ENCODE results near the gene CYYR1. TPM values are rescaled to one million over a fixed set of nuclear protein-coding genes. Genes with fewer than 3 reads are reported as not detected.
A peak's percentile ranks its signal among the peaks of the same experiment; 100 is the strongest.

CYYR1 gene
- total RNA-seq (2014; rRNA removed; shearing (Covaris generic)) = 48.5 and 49.2 TPM in 2 replicates

DNA sequence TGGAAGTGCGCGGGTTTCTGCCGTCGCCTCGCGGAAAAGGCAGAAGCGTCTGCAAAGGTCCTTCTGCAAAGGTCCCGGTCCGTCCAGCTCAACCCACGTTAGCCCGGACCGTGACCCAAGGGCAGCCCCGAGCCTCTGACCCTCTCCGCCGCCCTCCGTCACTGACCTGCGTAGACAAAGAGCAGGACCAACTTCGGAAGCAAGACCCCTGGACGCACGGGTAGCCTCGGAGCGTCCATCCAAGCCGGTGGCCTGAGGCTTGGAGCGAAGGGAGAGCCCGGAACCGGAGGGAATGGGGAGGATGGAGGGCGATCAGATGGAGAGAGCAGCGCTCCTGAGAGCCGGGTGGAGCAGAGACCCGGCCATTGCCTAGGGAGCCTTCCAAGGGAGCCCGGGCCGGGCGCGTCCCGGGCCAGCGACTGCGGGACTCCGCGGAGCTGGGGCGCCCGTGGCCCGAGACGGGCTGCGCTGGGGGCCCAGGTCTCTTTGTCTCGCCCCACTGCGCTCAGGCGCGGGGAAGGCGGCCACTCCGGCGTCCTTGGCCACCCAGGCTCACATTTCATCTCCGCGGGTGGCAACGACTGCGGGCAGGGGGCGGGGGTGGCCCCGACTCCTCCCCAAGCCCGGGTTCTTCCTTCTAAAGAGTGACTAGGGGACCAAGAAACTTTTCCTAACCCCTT lies at the start of gene CYYR1:
Gene CYYR1, minus strand, starts transcription at position 585 of the 680 bp plus-strand sequence. Its CDS starts 346 bp downstream, at position 239.
- H3K4me3 ChIP-seq = peak within 1 kb of the TSS; percentile 83
- peak within 1 kb of the TSS; percentile 84 for H3K27ac ChIP-seq
- 0 out of 2 replicates have a peak, but pooled peaks cover 6% of the 10 kb centered on the region for H3K36me3 ChIP-seq
- no peaks in the 10 kb centered on the region for H3K4me1 ChIP-seq
- peaks cover 8% of the 10 kb centered on the region for H3K9me3 ChIP-seq (replicated peaks)
- DNase-seq = peak; percentile 89 to 91
- no peaks in the 10 kb centered on the region for H3K27me3 ChIP-seq

DNA sequence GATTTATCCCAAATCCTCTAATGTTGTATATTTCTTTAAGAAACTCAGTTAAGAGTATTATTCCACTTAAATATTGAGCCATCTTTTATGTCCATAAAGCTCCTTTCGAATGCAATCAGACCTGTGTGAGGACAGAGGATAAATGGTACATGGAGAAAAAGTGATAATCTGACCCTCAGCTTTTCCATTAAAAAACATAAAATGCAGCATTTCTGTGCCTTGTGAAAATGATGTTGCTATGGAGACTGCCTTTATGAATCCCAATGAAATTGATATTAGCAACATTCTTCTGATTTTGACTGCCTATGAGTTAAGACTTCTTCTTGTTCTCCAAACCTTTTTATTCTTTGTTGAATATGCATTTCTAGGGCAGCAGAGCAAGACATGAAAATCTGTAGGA lies 44.1 kb upstream of the CYYR1 start:
- H3K4me3 ChIP-seq = no peak overlapping the region
- H3K27me3 ChIP-seq = no peaks in the 10 kb centered on the region
- H3K9me3 ChIP-seq (replicated peaks) = no peaks in the 10 kb centered on the region
- no peaks in the 10 kb centered on the region for H3K4me1 ChIP-seq
- no peak for DNase-seq
- H3K36me3 ChIP-seq = no peaks in the 10 kb centered on the region
- H3K27ac ChIP-seq = no peak overlapping the region

DNA sequence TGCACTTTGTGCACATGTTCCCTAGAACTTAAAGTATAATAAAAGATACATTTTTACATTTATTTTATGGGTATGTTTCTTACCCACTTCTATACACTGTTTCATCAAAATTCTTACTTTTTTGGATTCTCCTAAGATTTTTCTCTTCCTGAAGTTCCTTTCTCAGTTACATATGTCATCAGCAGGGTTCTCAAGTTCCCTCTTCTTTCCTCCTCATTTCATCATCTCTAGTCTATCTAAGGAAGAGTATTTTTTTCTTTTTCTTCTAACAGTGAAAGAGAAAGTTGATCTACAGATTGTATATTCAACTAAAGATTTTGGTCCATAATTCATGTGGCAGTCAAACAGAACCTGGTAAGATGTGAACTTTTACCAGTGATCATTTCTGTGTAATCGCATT lies 41.2 kb upstream of the CYYR1 start:
- Histone ChIP-seq H3K4me3 (no peak overlapping the region), H3K27ac (no peak overlapping the region), H3K27me3 (no peaks in the 10 kb centered on the region), H3K36me3 (no peaks in the 10 kb centered on the region), H3K9me3 (replicated peaks) (no peaks in the 10 kb centered on the region), H3K4me1 (no peaks in the 10 kb centered on the region)
- no peak for DNase-seq

DNA sequence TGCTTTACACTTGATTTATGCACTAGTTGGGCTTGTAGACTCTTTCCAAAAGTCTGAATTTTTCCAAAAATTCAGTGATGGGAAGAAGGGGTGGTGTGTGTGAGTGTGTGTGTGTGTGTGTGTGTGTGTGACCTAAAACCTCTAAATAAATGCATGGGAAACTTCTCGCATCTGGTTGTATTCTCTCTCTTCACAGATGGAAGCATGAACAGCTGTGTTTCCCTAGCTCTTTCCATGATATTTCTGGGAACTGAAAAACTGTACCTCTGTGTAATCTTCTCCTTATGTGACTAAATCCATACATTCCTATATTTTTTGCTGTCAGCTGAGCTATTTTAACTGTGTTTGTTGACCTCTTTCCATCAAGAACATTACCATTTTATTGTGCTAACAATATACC lies 26.2 kb upstream of the CYYR1 start:
- H3K27ac ChIP-seq = no peak overlapping the region
- H3K36me3 ChIP-seq = no peaks in the 10 kb centered on the region
- H3K27me3 ChIP-seq = no peaks in the 10 kb centered on the region
- H3K4me3 ChIP-seq = no peak overlapping the region
- no peaks in the 10 kb centered on the region for H3K9me3 ChIP-seq (replicated peaks)
- no peak for DNase-seq
- no peaks in the 10 kb centered on the region for H3K4me1 ChIP-seq

DNA sequence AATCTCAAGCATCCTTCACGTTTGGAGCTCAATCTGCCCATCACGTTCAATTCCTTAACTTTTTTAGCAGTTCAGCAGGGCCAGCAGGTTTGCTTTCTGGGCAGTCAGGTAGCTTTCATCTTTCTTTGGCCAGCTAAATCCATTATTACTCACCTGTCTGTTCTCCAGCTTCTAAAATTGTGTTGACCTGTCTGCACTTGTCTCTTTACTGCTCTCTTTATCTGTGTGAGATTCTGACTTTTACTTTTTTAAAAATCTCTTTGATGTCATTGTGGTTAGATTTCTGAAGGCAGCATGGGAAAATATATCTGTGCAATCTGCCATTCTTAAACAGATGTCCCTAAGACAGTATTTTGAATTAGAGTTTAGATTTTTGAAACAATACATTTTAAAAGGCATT lies 24.9 kb upstream of the CYYR1 start:
- H3K36me3 ChIP-seq = no peaks in the 10 kb centered on the region
- H3K4me3 ChIP-seq = no peak overlapping the region
- no peak overlapping the region for H3K27ac ChIP-seq
- no peak for DNase-seq
- no peaks in the 10 kb centered on the region for H3K4me1 ChIP-seq
- no peaks in the 10 kb centered on the region for H3K27me3 ChIP-seq
- no peaks in the 10 kb centered on the region for H3K9me3 ChIP-seq (replicated peaks)

DNA sequence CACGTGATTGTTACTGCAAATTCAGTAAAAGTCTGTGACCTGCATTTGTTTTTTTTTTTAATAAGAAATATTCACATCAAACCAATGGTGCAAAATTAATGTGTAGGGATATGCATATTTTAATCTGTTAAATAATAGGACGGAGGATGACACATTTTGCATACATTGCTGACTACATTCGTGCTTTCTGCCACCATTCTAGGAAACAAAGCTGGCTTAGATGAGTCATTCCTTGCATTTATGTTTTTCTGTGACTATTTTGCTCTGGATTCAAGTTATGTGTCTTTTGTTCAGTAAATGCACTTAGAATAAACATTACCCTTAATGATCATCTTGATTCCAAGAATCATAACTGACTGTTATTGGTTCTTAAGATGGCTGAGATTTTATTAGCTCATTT lies 23.9 kb upstream of the CYYR1 start:
- Histone ChIP-seq H3K27ac (no peak overlapping the region), H3K9me3 (replicated peaks) (no peaks in the 10 kb centered on the region), H3K27me3 (no peaks in the 10 kb centered on the region), H3K36me3 (no peaks in the 10 kb centered on the region), H3K4me3 (no peak overlapping the region), H3K4me1 (no peaks in the 10 kb centered on the region)
- DNase-seq = no peak

DNA sequence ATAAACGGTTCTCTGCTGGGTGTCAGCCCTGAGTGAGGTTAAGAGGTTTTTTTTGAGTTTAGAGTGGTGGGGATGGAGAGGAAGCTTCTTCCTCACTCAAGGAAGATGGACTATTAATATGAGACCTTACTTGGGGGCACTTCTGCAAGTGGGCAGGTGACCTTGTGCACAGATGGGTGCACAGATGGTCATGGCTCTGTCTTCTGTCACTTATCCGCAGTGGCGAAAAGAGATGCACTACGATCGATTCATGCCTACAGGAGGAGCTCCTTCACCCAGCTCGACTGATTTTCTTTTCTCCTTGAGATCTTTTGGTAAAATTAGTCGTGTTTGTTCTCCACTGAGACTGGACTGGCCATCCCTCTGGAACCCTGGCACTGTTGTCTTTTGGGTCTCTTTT lies 22.9 kb upstream of the CYYR1 start:
- no peak for DNase-seq
- H3K27ac ChIP-seq = no peak overlapping the region

DNA sequence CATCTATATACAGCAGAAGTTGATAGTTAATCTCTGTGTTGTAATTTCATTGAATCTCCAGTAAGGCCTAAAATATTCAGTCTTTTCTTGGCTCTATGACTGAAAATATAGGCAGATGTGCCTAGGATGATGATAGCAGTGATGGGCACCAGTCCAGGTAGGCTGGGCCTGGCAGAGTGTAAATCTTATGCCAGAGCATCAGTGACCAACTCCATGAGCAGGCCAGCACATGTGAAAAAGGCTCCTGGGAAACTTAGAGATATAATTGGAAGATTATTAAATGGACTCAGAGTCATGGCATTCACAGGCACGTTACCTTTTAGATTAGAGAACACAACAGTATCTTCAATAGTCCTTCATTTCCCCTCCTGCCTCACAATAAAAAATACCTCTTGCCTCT lies 20.7 kb upstream of the CYYR1 start:
- DNase-seq = no peak
- Histone ChIP-seq H3K27ac (no peak overlapping the region), H3K4me1 (no peaks in the 10 kb centered on the region), H3K27me3 (no peaks in the 10 kb centered on the region), H3K36me3 (no peaks in the 10 kb centered on the region), H3K4me3 (no peak overlapping the region), H3K9me3 (replicated peaks) (no peaks in the 10 kb centered on the region)

More for the DNA sequence above, 22.9 kb upstream of the CYYR1 start:
- no peaks in the 10 kb centered on the region for H3K27me3 ChIP-seq
- H3K36me3 ChIP-seq = no peaks in the 10 kb centered on the region
- no peak overlapping the region for H3K4me3 ChIP-seq
- H3K9me3 ChIP-seq (replicated peaks) = no peaks in the 10 kb centered on the region
- no peaks in the 10 kb centered on the region for H3K4me1 ChIP-seq

DNA sequence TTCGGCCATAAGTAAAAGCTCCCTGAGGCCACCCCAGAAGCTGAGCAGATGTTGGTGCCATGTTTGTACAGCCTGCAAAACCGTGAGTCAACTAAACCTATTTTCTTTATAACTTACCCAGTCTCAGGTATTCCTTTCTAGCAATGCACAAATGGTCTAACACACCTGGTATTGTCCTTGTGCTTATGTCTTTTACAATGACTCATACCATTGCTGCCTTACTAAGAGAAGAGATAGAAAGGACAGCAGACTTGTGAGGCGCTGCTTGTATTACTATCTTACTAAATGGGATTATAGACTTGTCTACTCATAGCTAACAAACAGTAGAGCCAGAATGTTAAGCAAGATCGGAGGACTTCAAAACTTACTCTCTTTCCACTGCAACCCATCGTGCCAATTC lies 18.5 kb upstream of the CYYR1 start:
- Histone ChIP-seq H3K4me3 (no peak overlapping the region), H3K9me3 (replicated peaks) (no peaks in the 10 kb centered on the region), H3K36me3 (no peaks in the 10 kb centered on the region), H3K4me1 (no peaks in the 10 kb centered on the region), H3K27ac (no peak overlapping the region), H3K27me3 (no peaks in the 10 kb centered on the region)
- no peak for DNase-seq

DNA sequence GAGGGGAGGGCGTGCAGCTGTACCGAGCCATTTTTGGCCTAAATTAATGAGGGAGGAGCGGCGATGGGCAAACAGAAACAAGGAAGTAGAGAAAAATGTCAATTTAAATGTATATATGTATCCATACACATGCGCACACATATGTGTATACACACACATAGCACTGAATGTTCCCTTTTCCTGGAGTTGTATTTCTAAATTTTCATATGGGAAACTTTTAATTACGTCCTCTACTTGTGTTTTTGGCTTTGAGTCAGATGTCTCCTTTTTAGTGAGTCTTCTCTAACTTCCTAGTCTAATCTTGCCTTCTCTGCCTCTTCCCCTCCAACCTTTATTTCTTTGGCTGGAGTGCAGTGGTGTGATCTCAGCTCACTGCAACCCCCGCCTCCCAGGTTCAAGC lies 15.4 kb upstream of the CYYR1 start:
- Histone ChIP-seq H3K4me3 (no peak overlapping the region), H3K27ac (no peak overlapping the region)
- DNase-seq = no peak

DNA sequence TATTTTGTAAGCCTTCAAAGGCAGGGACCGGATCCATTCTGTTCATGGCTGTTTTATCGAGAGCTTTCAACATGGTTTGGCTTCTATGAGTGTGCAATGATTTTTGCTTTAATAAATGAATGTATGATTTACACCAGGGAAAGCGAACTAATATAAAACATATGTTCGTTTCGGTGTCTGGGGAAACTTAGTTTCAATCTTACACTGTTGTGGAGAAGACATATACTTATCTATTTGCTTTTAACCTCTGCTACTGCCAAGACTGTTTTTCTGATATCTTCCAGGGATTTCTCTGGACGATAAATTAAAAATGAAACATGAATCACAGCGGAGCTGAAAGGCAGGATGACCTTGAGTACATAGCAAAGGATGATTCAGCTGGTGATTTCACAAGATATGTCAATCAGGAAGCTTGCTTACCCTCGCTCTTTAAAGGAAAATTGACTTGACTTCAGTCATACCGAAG lies 14.7 kb upstream of the CYYR1 start:
- DNase-seq = no peak
- H3K27ac ChIP-seq = no peak overlapping the region

More for the DNA sequence above, 15.4 kb upstream of the CYYR1 start:
- no peaks in the 10 kb centered on the region for H3K36me3 ChIP-seq
- H3K4me1 ChIP-seq = no peaks in the 10 kb centered on the region
- H3K27me3 ChIP-seq = no peaks in the 10 kb centered on the region
- no peaks in the 10 kb centered on the region for H3K9me3 ChIP-seq (replicated peaks)

DNA sequence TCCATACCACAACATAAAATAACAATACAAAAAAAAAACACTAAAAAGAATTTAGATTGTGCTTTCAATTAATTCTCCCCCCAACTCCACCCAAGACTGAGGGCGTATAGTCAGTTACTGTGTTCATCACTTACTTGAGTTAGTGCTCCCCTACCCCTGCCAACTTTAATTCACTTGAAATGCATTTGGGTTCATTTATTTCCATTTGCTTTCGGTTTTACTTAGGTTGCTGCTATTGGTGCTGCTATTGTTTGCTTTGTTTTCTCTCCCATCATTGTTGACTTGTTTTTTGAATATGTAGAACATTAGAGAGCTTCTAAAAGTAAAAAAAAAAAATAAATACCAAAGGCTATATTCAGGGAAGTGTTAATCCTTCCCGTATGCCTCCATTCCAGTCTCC lies 10.7 kb upstream of the CYYR1 start:
- no peak for DNase-seq
- H3K27me3 ChIP-seq = no peaks in the 10 kb centered on the region
- peaks cover 4% of the 10 kb centered on the region; the same call in 1 of the 2 replicates for H3K9me3 ChIP-seq (replicated peaks)
- no peak overlapping the region for H3K27ac ChIP-seq
- H3K4me3 ChIP-seq = no peak overlapping the region
- H3K36me3 ChIP-seq = no peaks in the 10 kb centered on the region
- no peaks in the 10 kb centered on the region for H3K4me1 ChIP-seq

More for the DNA sequence above, 14.7 kb upstream of the CYYR1 start:
- H3K9me3 ChIP-seq (replicated peaks) = no peaks in the 10 kb centered on the region
- H3K4me3 ChIP-seq = no peak overlapping the region
- H3K27me3 ChIP-seq = no peaks in the 10 kb centered on the region
- no peaks in the 10 kb centered on the region for H3K4me1 ChIP-seq
- H3K36me3 ChIP-seq = no peaks in the 10 kb centered on the region

DNA sequence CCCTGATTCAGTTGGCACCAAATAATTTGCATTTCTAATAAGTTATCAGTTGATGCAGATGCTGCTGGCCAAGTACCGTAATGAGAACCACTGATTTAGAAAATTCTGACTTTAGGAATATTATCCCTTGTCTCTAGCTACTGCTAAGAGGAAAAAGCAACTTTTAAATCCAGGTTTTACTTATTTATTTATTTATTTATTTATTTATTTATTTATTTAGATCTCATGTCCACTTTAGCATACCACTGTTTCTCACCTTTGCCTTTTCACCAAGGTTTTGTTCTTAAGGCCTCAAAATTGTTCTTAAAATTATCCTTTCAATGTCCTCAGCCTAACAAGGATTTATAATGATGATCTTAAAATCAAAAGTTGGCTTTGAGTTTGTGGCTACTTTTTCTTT lies 8.7 kb upstream of the CYYR1 start:
- H3K4me3 ChIP-seq = no peak overlapping the region
- no peaks in the 10 kb centered on the region for H3K27me3 ChIP-seq
- no peaks in the 10 kb centered on the region for H3K4me1 ChIP-seq
- H3K9me3 ChIP-seq (replicated peaks) = peaks cover 4% of the 10 kb centered on the region; the same call in 1 of the 2 replicates
- no peak overlapping the region for H3K27ac ChIP-seq
- DNase-seq = no peak
- H3K36me3 ChIP-seq = no peaks in the 10 kb centered on the region

DNA sequence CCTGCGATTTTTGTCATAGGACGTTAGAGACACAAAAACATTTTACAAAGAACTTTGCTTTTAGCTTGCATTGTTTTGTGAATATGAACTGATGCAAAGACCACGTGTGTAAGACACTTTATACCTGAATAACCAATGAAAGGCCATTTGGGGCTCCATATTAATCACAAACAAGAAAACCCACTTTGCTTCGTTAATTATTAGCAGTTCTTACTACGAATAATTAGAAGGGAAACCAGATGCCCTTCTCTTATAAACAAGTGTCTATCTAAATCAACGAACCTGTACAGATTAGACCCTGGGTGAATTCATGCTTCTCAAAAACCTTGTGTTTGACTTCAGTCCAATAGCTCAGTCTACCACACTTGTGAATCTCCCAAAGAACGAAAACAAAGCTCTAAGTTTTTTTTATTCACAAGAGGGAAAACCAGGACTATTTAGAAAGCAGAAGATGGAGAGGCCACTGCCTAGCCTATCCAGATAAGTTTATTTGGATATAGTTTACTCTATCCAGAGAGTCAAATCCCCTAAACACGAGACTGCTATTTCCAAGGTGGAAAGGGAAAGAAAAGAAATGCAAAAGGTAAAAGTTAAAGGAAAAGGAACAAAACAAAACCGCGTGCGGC lies 897 bp downstream of the CYYR1 start:
- Histone ChIP-seq H3K9me3 (replicated peaks) (peaks cover 8% of the 10 kb centered on the region), H3K27ac (peak overlapping the region; percentile 84), H3K4me1 (no peaks in the 10 kb centered on the region), H3K27me3 (no peaks in the 10 kb centered on the region), H3K36me3 (peaks cover 6% of the 10 kb centered on the region; the same call in 1 of the 2 replicates), H3K4me3 (peak overlapping the region; percentile 83)
- peak in 1 of 2 experiments; percentile 44 for DNase-seq

DNA sequence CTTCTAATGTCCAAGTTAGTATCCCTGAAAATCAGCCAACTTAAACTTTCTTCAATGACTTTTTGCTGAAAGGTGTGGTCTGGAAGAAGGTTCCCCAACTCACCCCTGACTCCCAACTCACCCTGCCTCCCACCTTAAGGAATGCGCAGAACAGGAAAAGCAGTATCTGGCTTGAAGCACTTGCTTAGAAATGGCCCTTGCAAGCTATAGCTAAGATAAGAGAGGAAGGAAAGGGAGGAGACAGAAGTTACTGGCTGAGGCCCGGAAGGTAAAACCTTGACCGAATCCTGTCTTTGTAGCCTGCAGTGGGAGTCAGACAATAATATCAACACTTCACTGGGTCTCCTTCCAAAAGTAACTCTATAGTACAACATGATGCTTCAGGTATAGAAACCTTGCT lies 2.9 kb downstream of the CYYR1 start:
- Histone ChIP-seq H3K9me3 (replicated peaks) (peaks cover 8% of the 10 kb centered on the region), H3K4me1 (no peaks in the 10 kb centered on the region), H3K27ac (no peak overlapping the region), H3K4me3 (no peak overlapping the region), H3K36me3 (peaks cover 14% of the 10 kb centered on the region), H3K27me3 (no peaks in the 10 kb centered on the region)
- no peak for DNase-seq
